Tibial artery (tissue), 4 donors: Measurements from ENCODE around the gene MAU2.

Experiments
- DNase-seq, 2 donors: peaks; one replicate each; pipeline ENCODE4 v3.0.0-alpha.2; 2019
- H3K27ac ChIP-seq, 2 donors: fragments of 200-600 bp; sonication (generic) in 1 of 2; 1 replicate in 1 of 2; 2 replicates in 1 of 2; pipeline ENCODE4 v1.5.1; 2018 to 2019; ENCODE audit warnings: mild to moderate bottlenecking in 1 of 2
- H3K27me3 ChIP-seq, 2 donors: fragments of 200-600 bp; sonication (generic) in 1 of 2; one replicate each; pipeline versions ENCODE4 v1.5.1 to v1.6.0; 2016 to 2019
- H3K36me3 ChIP-seq, 3 donors: fragments of 200-600 bp; sonication (generic) in 2 of 3; one replicate each; pipeline ENCODE4 v1.5.1; 2016 to 2019; ENCODE audit warnings: mild to moderate bottlenecking in 2 of 3
- H3K4me1 ChIP-seq, 4 donors: fragments of 200-600 bp; sonication (generic) in 2 of 4; 1 replicate in 3 of 4; 2 replicates in 1 of 4; pipeline ENCODE4 v1.5.1; 2016 to 2019
- H3K4me3 ChIP-seq, 2 donors: fragments of 200-600 bp; sonication (generic) in 1 of 2; 1 replicate in 1 of 2; 2 replicates in 1 of 2; pipeline ENCODE4 v1.5.1; 2018 to 2019; ENCODE audit warnings: mild to moderate bottlenecking in 2 of 2
- H3K9me3 ChIP-seq, 3 donors: fragments of 200-600 bp; sonication (generic) in 1 of 3; one replicate each; pipeline ENCODE4 v1.5.1; 2016 to 2019
- CTCF ChIP-seq, 2 experiments: fragments of 200-600 bp in 1 of 2; fragments of 450-650 bp in 1 of 2; IDR thresholded peaks; one replicate each; pipeline ENCODE4 v1.5.1; 2017 to 2019; ENCODE audit warnings: antibody characterized with exemption in 2 of 2, mild to moderate bottlenecking in 1 of 2, moderate library complexity in 1 of 2
- intact Hi-C: fragments of 100-400 bp; cut with DNase I; formaldehyde crosslinking; loops from one replicate; pipeline ENCODE4 v1.15.0; 2023; ENCODE audit warnings: low total_unique reads

MAU2 gene

DNA sequence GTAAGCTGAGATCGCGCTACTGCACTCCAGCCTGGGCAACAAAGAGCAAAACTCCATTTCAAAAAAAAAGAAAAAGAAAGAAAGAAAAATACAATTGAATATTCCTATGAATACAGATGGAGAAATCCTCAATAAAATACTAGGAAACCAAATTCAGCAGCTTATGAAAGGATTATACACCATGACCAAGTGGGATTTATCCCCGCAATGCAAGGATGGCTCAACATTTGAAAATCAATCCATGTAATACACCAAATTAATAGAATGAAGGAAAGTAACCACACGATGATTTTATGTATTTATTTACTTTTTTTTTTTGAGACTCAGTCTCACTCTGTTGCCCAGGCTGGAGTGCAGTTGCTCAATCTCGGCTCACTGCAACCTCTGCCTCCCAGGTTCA, 28.0 kb upstream of the MAU2 start:
- no peak for DNase-seq
- Histone ChIP-seq H3K9me3 (peaks cover 0 to 2% (median 0%) of the 10 kb centered on the region in 3 donors), H3K36me3 (peaks cover 46 to 98% (median 62%) of the 10 kb centered on the region in 3 donors), H3K4me3 (no peak overlapping the region), H3K27ac (no peak overlapping the region), H3K27me3 (no peaks in the 10 kb centered on the region), H3K4me1 (no peaks in the 10 kb centered on the region)
- intact Hi-C loops, result no loop called here
- TF ChIP-seq CTCF (IDR thresholded peaks at IDR 0.05), result no peak

GRCh38 chr19:19294914-19295313, 25.7 kb upstream of the MAU2 start:
- peaks cover 29 to 79% (median 42%) of the 10 kb centered on the region in 3 donors for H3K36me3 ChIP-seq
- intact Hi-C loops, result no loop called here
- DNase-seq, result no peak

DNA sequence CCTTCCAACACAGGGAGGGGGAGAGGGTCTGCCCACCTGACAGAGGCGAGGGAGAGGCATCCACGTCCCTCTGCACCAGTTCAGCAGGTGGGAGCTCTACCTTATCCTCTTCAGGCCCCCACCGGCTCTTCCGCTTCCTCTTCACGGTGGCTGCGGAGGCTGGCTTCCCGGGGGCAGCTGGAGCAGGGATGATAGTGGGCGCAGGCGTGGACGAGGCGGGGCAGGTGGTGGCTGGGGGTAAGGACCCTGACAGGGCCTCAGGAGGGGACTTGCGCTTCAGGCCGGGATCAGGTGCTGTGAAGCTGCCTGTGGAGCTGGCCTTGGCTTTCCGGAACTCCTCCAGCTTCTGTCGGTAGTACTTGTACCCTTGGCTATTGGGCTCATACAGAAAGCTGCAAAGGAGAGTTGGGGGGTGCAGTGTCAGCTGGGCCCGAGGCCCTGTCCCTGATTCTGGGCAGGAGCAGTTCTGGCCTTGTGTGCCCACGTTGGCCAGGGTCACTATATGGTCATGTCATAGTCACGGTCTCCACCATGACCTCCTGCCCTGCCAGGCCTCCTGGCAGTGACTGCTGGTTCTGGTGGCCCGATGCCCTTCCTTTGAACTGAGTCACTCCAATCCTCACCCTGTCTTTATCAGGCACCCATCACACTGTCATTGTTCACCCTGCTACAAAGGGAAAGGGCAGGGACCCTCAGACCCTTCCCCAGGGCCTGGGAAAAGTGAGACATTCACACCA, 23.5 kb upstream of the MAU2 start:
- TF ChIP-seq CTCF (IDR thresholded peaks at IDR 0.05), result no peak
- Histone ChIP-seq H3K9me3 (peaks cover 0 to 2% (median 0%) of the 10 kb centered on the region in 3 donors), H3K27ac (no peak overlapping the region), H3K4me3 (no peak overlapping the region), H3K4me1 (no peaks in the 10 kb centered on the region), H3K36me3 (peaks cover 32 to 79% (median 48%) of the 10 kb centered on the region in 3 donors), H3K27me3 (no peaks in the 10 kb centered on the region)
- no peak for DNase-seq
- intact Hi-C loops, result no loop called here

More at GRCh38 chr19:19294914-19295313, 25.7 kb upstream of the MAU2 start:
- Histone ChIP-seq H3K9me3 (peaks cover 0 to 2% (median 0%) of the 10 kb centered on the region in 3 donors), H3K27ac (no peak overlapping the region), H3K27me3 (no peaks in the 10 kb centered on the region), H3K4me3 (no peak overlapping the region), H3K4me1 (no peaks in the 10 kb centered on the region)
- TF ChIP-seq CTCF (IDR thresholded peaks at IDR 0.05), result no peak

GRCh38 chr19:19297759-19298158, 22.9 kb upstream of the MAU2 start:
- Histone ChIP-seq H3K4me1 (no peaks in the 10 kb centered on the region), H3K9me3 (peaks cover 0 to 2% (median 0%) of the 10 kb centered on the region in 3 donors), H3K36me3 (peaks cover 27 to 79% (median 48%) of the 10 kb centered on the region in 3 donors), H3K27ac (no peak overlapping the region), H3K27me3 (no peaks in the 10 kb centered on the region), H3K4me3 (no peak overlapping the region)
- no peak for DNase-seq
- no peak for TF ChIP-seq CTCF (IDR thresholded peaks at IDR 0.05)
- intact Hi-C loops, result no loop called here

GRCh38 chr19:19300613-19301012, 20.0 kb upstream of the MAU2 start:
- H3K27me3 ChIP-seq, result no peaks in the 10 kb centered on the region
- no peaks in the 10 kb centered on the region for H3K4me1 ChIP-seq
- H3K27ac ChIP-seq, result no peak overlapping the region
- H3K36me3 ChIP-seq, result peaks cover 27 to 80% (median 56%) of the 10 kb centered on the region in 3 donors
- no peak for DNase-seq
- no peak for TF ChIP-seq CTCF (IDR thresholded peaks at IDR 0.05)
- H3K4me3 ChIP-seq, result no peak overlapping the region
- H3K9me3 ChIP-seq, result no peaks in the 10 kb centered on the region
- intact Hi-C loops, result no loop called here
